Measurements from ENCODE around the gene RFPL2. TPM values are rescaled to one million over a fixed set of nuclear protein-coding genes. Genes with fewer than 3 reads are reported as not detected.

Gene RFPL2
- total RNA-seq = 0.13 TPM in 1 of 2 replicates, not detected in the other

DNA sequence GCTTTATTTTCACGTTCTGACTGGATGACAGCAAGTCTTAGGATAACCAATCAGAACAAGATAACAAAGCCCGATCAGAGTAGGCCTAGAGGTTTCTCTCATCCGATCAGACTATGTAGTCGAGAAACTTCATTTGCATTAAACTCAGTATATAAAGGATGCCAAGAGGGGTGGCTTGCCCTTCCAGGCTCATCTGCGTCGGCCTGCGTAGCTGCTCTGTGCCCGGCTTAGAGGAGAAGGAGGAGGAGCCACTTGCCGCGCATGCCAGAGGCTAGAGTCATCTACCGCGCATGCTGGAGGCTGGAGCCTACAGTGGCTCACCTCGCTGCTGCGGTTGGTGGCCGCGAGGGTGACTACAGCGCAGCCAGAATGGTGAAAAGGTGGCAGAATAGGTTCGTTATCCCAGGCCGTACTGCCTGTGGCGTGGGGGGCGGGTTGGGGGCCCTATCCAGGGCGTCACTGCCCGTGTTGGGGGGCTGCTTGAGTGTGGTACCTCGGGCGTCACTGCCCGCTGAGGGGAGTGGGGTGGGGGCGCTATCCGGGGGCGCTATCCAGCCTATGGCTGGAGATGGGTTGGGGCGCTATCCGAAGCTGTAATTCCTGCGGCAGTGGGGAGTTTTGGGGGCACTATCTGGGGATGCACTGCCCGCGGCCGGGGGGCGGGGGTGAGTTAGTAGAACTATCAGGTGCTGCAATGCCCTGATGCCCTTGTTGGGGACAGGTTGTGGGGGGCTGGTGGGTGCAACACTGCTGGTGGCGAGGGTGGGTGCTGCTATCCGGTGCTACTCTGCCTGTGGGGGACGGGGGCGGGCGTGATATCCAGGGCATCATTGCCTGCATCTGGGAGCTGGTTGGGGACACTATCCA lies at the start of gene RFPL2:
Gene RFPL2, minus strand, starts transcription at position 218 of the 867 bp plus-strand sequence. CDS start 2,622 bp downstream, outside the sequence.
- peak in 1 of 2 donors; percentile 41 for DNase-seq (ENCODE audit: low read depth in 2 of 2)

DNA sequence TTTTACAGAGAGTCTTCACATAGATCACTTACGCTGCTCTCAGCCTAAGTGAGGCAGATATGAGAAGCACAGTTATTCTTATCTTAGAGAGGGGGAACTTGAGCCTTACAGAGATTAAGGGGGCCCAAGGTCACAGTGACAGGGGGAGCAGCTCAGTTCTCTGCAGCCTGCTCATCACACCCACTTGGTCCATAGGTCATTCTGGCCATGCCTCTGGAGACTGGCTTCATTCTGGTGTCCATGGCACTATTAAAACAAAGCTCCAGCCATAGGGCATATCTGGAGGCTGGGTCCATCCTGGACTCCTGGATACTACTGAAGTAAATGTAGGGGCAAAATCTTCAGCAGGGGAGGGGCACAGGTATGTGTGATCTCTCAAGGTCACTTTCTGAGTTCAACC lies 44.4 kb upstream of the RFPL2 start:
- DNase-seq (ENCODE audit: low read depth in 2 of 2) = no peak

DNA sequence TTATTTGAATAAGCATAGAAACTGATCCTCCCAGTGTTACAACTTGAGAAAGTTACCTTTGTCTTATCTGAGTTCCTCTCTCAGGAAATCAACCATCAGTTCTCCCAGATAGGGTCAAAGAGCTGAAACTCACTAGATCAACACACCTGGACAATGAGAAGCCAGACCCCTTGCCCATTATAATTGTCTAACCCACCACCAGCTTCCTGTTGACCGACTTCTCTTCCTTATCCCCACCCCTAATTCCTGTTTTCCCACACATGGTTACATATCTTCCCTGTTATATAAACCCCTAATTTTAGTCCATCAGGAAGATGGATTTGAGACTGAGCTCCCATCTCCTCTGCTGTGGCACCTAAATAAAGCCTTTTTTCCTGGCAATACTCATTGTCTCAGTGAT lies 43.4 kb upstream of the RFPL2 start:
- DNase-seq (ENCODE audit: low read depth in 2 of 2) = peak; percentile 67 to 90

DNA sequence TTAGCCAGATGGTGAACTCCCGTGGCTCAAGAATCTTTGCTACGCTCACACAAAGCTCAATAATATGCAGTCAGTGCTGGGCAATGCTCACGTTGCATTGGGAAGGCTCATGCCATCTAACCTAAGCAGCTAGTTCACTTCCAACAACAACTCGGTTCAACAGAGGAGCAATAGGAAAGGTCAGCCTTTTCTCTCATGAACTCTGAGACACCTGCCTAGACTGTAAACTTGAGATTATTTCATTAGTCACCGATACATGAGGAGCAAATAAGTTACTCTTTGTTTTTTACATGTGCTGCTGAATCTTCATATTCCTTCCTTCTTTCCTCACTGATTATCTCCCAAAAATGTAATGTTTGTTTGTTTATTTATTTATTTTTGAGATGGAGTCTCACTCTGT lies 41.3 kb upstream of the RFPL2 start:
- DNase-seq (ENCODE audit: low read depth in 2 of 2) = no peak

DNA sequence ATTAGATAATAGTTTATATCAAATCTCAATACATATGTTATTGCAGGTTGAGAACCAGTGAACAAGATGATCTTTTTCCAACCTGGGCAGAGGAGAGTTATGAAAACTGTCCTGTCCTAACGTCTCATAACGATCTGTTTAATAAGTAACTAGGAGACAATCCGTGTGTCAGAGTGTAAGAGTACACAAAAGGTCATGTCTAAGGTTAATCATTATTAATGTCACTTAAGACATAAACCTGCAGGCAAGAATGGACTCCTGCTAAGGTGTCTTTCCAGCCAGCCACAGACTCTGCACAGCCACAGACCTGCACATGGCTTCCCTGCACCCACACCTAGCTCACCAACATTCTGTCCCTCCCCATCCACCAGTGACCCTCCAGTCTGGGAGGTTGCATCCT lies 40.2 kb upstream of the RFPL2 start:
- no peak for DNase-seq (ENCODE audit: low read depth in 2 of 2)

DNA sequence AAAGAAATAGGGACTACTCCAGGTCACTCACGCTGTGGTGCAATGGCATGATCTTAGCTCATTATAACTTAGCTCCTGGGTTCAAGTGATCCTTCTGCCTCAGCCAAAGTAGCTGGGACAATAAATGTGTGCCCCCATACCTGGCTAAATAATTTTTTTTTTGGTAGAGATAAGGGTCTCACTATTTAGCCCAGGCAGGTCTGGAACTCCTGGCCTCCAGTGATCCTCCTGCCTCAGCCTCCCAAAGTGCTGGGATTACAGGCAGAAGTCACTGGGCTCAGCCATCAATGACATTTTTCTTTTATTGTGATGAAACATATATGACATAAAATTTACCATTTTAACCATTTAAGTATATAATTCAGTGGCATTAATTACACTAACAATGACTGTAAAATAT lies 39.7 kb upstream of the RFPL2 start:
- no peak for DNase-seq (ENCODE audit: low read depth in 2 of 2)

DNA sequence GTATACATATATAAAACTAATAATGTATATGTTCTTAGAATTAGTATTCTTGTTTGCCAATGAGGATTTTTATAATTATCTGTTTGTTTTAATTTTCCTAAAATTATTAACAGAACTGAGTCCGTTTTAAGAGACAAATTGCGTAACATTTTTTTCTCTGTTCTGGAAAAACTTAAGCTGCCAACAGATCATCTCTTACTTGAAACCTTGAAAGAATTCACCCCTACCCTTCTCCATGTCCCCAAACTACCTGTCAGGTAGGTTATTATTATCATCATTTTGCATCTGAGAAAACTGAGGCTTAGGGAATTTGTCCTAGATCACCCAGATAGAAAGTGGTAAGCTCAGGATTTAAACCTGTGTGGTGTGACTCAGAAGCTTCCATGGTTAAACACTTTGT lies 35.6 kb upstream of the RFPL2 start:
- DNase-seq (ENCODE audit: low read depth in 2 of 2) = no peak

DNA sequence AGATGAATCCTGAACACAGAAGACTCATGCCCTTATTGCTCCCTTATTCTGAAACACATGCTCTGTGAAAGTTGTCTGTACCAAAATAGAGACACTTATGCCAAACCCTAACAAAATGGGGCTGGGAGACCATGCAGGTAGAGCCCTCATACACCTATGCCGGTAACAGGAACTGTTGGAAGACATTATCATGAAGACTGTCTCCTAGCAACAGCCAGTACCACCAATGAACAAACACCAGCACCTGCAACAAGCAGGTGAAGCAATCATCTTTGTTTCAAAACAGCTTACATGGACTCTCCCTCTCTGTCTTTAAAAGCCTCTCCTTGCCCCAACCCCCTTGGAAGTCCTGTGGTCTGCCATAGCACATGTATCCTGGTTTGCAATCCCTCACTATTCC lies 33.0 kb upstream of the RFPL2 start:
- no peak for DNase-seq (ENCODE audit: low read depth in 2 of 2)

DNA sequence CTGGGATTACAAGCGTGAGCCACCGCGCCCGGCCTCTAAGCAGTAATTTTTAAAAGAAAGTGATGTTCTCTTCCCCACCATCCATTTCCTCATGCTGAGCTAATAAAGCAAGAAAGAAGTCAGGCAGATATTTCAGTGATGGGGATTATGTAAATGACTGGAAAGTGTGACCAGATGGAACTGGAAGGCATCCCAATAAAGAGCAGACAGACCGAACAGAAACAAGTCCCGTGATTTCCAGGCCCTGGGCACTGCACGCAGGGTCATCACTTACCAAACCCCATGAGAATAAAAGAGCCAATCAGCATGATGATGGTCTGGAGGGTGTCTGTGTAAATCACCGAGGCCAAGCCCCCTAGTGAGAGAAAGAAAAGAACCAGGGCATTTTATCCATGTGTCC lies 32.1 kb upstream of the RFPL2 start:
- DNase-seq (ENCODE audit: low read depth in 2 of 2) = peak in 1 of 2 donors; percentile 40

DNA sequence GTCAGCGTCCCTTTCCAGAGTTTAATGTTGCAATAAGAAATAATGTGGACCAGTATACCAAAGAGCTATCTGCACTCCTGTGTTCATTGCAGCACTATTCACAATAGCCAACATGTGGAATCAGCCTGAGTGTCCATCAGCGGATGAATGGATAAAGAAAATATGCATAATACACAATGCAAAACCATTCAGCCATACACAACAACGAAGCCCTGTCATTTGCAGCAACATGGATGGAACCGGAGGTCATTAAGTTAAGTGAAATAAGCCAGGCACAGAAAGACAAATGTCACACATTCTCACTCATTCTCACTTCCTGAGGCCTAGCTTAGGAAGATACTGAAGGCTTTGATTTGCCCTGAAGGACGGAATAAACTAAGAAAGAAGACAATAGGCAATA lies 28.2 kb upstream of the RFPL2 start:
- no peak for DNase-seq (ENCODE audit: low read depth in 2 of 2)

DNA sequence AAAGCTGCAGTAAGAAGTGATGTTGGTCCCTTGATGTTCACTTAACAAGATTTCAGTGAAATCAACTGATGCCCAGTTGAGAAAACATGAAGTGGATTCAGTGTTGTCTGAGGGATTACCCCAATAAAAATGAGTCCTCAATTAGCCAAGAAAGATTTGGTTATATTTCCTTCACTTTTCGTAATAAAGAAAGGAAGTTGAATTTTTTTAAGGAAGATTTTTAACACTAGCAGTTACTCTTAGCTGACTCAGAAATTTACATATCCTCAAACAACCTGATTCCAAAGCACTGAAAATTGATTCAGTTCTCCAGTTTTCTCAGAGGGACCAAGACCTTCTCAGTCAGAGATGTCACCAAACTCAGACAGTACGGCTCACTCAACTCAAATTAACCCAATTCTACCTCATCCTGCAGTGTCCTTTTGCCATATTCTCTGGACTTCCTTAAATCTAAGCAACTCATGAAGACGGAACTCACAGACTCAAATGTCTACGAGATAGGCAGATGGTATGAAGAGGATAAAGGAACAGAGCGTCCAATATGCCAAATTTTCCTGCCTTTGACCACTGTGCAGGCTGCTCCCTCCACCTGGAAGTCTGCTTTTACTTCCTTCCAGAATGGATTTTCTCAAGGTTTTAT lies 27.4 kb upstream of the RFPL2 start:
- DNase-seq (ENCODE audit: low read depth in 2 of 2) = no peak

DNA sequence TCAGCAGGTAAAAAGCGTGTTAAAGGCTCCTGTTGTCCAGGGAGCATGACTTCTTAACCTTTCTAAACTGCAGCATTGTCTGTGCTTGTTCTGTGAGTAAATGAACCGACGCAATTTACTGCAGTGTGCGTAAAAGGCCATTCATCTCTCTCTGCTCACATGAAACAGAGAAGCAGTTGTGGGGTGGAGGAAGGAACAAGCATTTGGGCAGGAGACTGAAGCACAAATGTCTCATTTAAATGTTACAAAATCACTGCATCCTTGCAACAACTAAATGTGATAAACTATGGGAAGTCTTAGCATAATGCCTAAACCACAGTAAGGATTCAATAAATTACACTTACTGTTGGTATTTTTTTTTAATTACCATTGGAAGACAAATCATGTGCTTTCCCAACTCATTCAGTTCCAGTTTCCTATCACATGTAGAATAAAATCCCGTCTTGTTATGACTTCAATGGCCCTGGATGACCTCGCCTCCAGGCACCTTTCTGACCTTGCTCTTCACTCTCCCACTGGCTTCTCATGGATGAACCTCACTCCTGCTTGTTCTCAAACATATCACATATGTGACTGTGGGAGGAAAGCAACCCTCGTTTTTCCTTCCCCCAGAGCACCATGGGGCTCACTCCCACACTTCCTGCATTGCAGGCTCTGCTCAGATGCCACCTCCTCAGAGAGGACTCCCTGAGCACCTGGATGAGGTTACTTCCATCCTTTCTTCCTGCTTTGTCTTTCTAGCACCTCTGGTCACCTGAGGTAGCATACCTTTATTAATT lies 21.6 kb upstream of the RFPL2 start:
- no peak for DNase-seq (ENCODE audit: low read depth in 2 of 2)

DNA sequence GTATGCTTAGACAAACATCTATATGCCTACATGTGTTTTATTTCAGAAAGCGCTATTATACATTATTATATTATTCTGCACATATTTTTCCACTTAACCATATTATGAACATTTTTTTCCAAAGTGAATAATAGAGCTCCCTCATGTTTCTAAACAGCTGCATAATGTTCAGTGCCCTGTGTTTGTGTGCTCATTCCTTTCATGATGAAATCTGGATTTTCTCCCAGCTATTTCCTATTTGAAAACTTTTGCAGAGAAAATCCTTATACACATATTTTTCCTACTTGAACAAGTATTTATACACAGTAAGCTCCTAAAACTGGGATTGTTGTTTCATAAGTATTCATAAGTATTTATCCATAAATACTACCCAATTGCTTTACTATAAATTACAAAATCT lies 18.1 kb upstream of the RFPL2 start:
- DNase-seq (ENCODE audit: low read depth in 2 of 2) = peak in 1 of 2 donors; percentile 5

DNA sequence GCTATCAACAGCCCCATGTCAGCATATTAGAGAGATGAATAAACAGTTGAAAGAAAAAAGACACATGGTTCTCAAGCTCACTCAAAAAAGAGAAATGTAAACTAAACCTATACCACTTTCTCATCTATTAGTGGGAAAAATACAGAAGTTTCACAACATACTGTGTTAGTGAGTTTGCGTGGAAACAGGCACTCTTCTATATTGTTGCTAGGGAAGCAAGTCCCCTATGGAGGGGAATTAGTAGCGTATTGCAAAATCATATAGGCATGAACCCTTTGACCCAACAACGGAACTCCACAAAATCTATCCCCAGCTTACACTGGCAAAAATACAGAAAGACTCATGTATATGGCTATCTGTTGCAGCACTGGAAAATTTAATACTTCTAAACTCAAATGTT lies 14.2 kb upstream of the RFPL2 start:
- no peak for DNase-seq (ENCODE audit: low read depth in 2 of 2)

DNA sequence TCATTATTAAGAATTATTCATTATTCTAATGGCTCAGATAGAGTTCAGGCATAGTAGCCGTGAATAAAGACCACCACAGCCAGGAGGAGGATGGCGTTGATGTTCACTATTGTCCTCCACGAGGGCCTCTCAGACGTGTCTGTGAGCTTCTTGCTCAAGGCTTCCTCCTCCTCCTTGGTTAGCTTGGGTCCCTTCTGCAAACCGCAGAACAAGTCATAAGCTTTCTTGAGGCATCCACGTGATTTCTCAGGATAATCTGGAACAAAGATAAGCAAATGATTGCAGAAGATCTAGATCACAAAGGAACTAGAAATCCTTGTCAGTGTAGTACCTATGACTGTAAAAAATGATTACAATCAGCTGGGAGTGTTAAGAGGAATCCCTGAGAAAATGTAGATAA lies 13.6 kb upstream of the RFPL2 start:
- DNase-seq (ENCODE audit: low read depth in 2 of 2) = no peak

DNA sequence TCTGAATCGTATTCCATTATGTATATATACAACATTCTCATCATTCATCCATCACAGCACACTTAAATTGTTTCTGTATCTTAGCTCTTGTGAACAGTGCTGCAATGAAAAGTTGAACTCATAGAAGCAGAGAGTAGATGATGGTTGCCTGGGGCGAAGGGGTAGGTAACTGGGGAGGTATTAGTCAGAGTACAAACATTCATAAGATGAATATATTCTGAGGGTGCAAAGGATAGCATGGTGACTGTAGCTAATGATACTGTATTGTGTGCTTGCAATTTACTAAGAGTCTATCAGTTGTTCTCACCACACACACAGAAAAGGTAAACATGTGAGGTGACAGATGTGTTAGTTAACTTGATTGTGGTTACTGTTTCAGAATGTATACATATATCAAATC lies 12.6 kb upstream of the RFPL2 start:
- DNase-seq (ENCODE audit: low read depth in 2 of 2) = no peak

DNA sequence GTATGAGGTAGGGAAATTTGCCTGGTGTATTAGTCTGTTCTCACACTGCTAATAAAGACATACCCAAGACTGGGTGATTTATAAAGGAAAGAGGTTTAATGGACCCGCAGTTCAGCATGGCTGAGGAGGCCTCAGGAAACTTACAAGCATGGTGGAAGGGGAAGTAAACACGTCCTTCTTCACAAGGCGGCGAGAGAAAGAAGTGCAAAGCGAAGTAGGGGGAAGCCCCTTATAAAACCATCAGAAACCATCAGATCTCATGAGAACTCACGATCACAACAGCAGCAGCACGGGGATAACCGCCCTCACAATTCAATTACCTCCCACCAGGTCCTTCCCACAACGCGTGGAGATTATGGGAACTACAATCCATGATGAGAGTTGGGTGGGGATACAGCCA lies 12.0 kb upstream of the RFPL2 start:
- no peak for DNase-seq (ENCODE audit: low read depth in 2 of 2)

DNA sequence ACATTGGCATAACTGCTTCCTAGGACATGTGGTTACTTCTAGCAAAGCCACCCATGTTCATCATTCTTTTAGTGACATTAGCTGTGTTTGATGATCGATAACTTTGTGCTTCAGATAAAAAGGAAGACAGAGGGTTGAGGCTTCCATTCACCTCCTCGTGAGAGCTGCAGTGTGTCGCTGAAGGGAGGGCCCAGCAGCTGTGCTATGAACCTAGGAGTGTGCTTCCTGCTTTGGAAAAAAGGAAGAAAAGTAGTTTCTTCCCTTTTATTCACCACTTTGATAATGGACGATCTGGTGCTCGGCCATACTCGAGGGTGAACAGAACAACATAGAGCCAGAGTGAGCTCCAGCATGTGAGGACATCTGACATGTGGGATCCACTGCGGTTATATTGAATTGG lies 6.1 kb upstream of the RFPL2 start:
- no peak for DNase-seq (ENCODE audit: low read depth in 2 of 2)

DNA sequence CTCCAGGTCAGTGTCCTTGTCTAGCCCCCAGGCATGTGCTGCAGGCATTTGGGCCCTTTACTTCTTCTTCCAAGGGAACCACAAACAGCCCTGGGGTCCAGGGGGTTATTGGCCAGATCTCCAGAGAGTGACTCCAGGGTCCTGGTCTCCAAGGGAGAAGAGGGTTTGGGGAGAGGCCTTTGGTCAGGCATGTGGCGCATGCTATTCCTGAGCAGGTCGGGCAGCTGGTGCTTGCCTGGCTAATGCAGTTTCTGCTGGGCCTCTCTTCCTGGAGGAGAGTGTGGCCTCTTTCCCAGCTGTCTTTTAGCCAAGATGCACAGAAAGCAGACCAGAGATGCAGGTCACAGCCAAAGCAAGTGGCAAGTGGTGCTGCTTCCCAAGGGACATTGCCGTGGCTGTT lies 3.8 kb upstream of the RFPL2 start:
- DNase-seq (ENCODE audit: low read depth in 2 of 2) = no peak

DNA sequence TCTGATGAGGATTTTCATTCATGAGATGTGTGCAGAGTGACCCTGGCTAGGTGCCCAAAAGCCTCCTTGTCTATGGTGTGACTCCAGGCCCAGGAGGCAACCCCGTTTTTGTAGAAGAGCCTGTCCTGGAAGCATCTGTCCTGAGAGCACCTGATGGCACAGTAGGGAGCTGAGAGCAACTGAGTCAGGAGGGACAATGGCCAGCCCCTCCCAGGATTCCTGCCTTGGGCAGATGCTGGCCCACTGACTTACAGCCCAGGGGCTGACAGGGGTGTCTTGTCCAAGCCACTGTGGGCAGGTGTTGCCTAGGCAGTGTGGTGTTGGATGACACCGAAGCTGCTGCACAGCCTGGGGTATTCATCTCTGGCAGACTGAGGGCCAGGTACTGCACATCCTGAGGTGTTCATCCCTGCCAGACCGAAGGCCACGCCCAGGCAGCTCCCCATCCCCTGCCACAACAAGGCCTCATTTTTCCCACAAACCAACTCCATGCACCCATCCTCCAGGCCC lies 3.2 kb upstream of the RFPL2 start:
- DNase-seq (ENCODE audit: low read depth in 2 of 2) = no peak

DNA sequence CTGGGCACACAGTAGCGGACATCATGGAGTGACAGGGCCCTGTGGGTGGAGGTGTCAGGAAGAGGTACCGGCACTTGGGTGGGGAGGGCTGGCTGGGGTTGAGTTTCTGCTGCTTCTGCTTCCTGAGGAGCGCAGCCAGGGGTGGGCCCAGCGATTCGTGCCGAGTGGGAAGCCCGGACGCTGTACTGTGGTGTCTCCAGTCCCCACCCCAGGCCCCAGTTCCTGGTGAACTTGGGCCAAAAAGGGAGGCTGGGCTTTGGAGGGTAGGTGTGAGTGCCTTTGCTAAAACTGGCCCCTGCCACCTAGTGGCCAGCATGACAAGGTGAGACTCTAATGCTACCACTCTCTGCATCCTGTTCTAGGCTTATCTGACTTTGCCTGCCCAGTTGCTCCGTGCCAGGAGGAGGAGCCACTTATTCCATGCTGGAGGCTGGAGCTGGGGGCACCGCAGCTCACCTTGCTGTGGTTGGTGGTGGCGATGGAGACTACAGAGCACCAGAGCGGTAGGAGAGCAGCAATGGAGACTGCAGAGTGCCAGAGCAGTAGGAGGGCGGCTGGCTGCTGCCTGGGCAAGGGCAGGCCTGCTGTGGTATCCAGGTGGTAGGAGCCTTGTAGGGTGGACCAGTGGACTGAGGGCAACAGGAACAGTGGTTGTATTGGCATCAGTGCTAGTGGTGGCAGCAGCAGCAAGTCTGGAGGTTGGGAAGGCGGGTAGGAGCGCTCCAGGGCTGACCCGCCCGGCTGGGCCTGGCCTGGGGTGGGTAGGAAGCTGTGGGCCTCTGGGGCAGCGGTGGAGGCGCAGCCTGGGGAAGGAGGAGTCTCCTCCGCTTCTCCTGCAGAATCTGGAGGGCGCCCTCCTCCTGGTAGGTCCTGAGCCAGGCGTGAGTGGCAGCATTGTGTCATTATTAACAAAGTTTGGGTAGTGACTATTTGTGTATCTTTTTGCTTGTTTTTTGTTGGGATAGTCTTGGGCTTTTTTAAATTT lies 2.2 kb upstream of the RFPL2 start:
- peak; percentile 27 to 42 for DNase-seq (ENCODE audit: low read depth in 2 of 2)
